Smooth muscle cell (in vitro differentiated cells): Measurements from ENCODE around the gene IRF2. TPM values are rescaled to one million over a fixed set of nuclear protein-coding genes. Genes with fewer than 3 reads are reported as not detected.
A peak's percentile ranks its signal among the peaks of the same experiment; 100 is the strongest.
"Not testable (repeated sequence)": the region's sequence is repeated elsewhere in the genome, so short reads cannot be mapped to it uniquely, and the experiment has no call there.

ENCODE experiments used
- DNase-seq: peaks from one replicate; lab custom pipeline; 2025; ENCODE audit not compliant: unreplicated experiment; lab: John Stamatoyannopoulos, UW
- H2AFZ ChIP-seq: fragments of 200-600 bp; sonication (generic); 2 replicates; pipeline ENCODE4 v1.6.0; 2016; ENCODE audit warnings: antibody characterized with exemption, low read depth, mild to moderate bottlenecking
- H3F3A ChIP-seq: fragments of 200-600 bp; sonication (generic); 2 replicates; pipeline ENCODE4 v1.6.0; 2017; ENCODE audit warnings: antibody characterized with exemption, low read depth
- H3K27ac ChIP-seq: fragments of 200-600 bp; sonication (generic); 2 replicates; pipeline ENCODE4 v1.5.1; 2016; ENCODE audit warnings: low read depth, mild to moderate bottlenecking
- H3K27me3 ChIP-seq: fragments of 200-600 bp; sonication (generic); 2 replicates; pipeline ENCODE4 v1.6.1; 2016; ENCODE audit warnings: low read depth, mild to moderate bottlenecking
- H3K36me3 ChIP-seq: fragments of 200-600 bp; sonication (generic); 2 replicates; pipeline ENCODE4 v1.5.1; 2016; ENCODE audit warnings: low read depth
- H3K4me1 ChIP-seq: fragments of 200-600 bp; sonication (generic); 2 replicates; pipeline ENCODE4 v1.5.1; 2016; ENCODE audit warnings: low read depth
- H3K4me2 ChIP-seq: fragments of 200-600 bp; sonication (generic); 2 replicates; pipeline ENCODE4 v1.6.0; 2016; ENCODE audit warnings: mild to moderate bottlenecking
- H3K4me3 ChIP-seq: fragments of 200-600 bp; sonication (generic); 2 replicates; pipeline ENCODE4 v1.5.1; 2016; ENCODE audit warnings: mild to moderate bottlenecking
- H3K79me2 ChIP-seq: fragments of 200-600 bp; sonication (generic); 2 replicates; pipeline ENCODE4 v1.6.0; 2016; ENCODE audit warnings: low read depth, mild to moderate bottlenecking
- H3K9ac ChIP-seq: fragments of 200-600 bp; sonication (generic); 2 replicates; pipeline ENCODE4 v1.6.0; 2016; ENCODE audit warnings: low read depth
- H3K9me3 ChIP-seq: fragments of 200-600 bp; sonication (generic); replicated peaks from 2 replicates; pipeline ENCODE4 v1.5.1; 2016; ENCODE audit warnings: low read depth
- H4K20me1 ChIP-seq: fragments of 200-600 bp; sonication (generic); 2 replicates; pipeline ENCODE4 v1.6.0; 2016; ENCODE audit warnings: low read depth
- WGBS: methylation state at CpG from one replicate; pipeline ENCODE4 v1.1.7; 2016; ENCODE audit warnings: low lambda C conversion rate; 5-methylcytosine and 5-hydroxymethylcytosine counted together
- polyA plus RNA-seq: library from polyadenylated mRNA; unstranded; fragments of >200 nt; fragmentation: Nextera tagmentation; extraction: Ambion mirVana; gene quantifications from 2 replicates; pipeline ENCODE4 v1.2.1, GENCODE V29; 2016
- total RNA-seq: library from RNA; depleted of rRNA; stranded (reverse); fragments of >200 nt; gene quantifications from 2 replicates; pipeline ENCODE4 v1.2.3, GENCODE V29; 2014
- TF ChIP-seq, protein P1 (sequence below): fragments of 200-600 bp; sonication (generic); IDR thresholded peaks from 2 replicates; pipeline ENCODE4 v1.5.1; 2017; ENCODE audit warnings: borderline replicate concordance, mild to moderate bottlenecking, antibody characterized with exemption; ENCODE audit not compliant: insufficient read depth, poor library complexity, severe bottlenecking

IRF2 gene
- total and polyA plus RNA-seq, 2 experiments from 2014 or later = 10.2 to 21.6 TPM

DNA sequence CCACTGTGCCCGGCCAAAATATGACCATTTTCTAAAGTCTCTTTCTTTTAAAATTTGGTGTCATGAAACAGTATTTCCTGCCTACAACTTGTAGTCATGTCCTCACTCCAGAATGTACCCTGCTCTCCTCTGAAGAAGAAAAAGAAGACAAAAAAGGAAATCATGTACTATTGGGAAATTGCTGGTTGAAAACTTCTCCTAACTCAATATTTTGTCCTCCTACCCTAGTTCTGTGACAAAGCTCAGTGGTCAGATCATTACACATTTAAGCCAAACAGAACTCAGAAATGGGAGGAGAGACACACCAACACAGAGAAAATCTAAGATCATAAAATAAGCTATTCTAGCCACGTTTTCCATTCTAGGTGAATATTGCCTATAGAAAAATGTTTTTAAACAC, 127.7 kb downstream of the IRF2 start:
- Histone ChIP-seq H3K4me1 (peaks cover 19% of the 10 kb centered on the region), H3K9ac (no peak overlapping the region), H4K20me1 (no peaks in the 10 kb centered on the region), H3K36me3 (no peaks in the 10 kb centered on the region), H2AFZ (no peak overlapping the region), H3F3A (peaks cover 18% of the 10 kb centered on the region), H3K9me3 (no peaks in the 10 kb centered on the region), H3K4me3 (no peak overlapping the region), H3K4me2 (no peak overlapping the region), H3K27me3 (no peaks in the 10 kb centered on the region), H3K79me2 (no peaks in the 10 kb centered on the region), H3K27ac (peak overlapping the region; percentile 20)
- WGBS = 87% methylated on average over 2 of the region's 2 CpGs
- no peak for DNase-seq
- TF ChIP-seq, protein P1, sequence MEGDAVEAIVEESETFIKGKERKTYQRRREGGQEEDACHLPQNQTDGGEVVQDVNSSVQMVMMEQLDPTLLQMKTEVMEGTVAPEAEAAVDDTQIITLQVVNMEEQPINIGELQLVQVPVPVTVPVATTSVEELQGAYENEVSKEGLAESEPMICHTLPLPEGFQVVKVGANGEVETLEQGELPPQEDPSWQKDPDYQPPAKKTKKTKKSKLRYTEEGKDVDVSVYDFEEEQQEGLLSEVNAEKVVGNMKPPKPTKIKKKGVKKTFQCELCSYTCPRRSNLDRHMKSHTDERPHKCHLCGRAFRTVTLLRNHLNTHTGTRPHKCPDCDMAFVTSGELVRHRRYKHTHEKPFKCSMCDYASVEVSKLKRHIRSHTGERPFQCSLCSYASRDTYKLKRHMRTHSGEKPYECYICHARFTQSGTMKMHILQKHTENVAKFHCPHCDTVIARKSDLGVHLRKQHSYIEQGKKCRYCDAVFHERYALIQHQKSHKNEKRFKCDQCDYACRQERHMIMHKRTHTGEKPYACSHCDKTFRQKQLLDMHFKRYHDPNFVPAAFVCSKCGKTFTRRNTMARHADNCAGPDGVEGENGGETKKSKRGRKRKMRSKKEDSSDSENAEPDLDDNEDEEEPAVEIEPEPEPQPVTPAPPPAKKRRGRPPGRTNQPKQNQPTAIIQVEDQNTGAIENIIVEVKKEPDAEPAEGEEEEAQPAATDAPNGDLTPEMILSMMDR = no peak

DNA sequence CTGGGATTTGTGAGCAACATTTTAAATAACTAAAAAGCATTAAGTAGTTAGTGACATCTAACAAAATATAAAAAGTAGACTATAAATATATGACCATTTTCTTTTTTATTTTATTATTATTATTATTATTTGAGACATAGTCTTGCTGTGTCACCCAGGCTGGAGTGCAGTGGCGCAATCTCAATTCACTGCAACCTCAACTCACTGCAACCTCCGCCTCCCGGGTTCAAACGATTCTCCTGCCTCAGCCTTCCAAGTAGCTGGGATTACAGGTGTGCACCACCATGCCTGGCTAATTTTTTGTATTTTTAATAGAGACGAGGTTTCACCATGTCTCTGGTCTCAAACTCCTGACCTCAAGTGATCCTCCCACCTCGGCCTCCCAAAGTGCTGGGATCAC, 128.1 kb downstream of the IRF2 start:
- not testable (repeated sequence) for H3K36me3 ChIP-seq, H3K9ac ChIP-seq
- WGBS = 96% methylated on average over 6 of the region's 6 CpGs

DNA sequence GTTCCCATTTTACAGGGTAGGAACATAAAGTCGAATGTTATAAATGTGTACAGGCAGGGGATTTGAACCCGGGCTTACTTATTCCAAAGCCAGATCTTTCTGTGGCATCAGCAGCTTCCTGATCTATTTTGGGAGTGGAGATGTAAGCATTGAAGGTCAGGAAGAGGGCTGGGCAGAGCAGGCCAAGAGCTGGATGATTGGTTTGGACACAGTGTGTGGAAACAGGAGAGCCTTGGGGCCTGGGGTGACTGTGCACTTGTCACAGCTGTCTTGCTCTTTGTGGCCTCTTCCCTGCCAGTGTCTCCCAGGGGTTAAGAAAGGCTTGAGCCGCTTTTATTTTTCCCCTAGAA, 128.8 kb downstream of the IRF2 start:
- H3F3A ChIP-seq = peaks cover 18% of the 10 kb centered on the region
- H3K36me3 ChIP-seq = no peaks in the 10 kb centered on the region
- H3K79me2 ChIP-seq = no peaks in the 10 kb centered on the region
- H3K4me1 ChIP-seq = peaks cover 19% of the 10 kb centered on the region
- no peak overlapping the region for H3K27ac ChIP-seq
- H3K9me3 ChIP-seq = no peaks in the 10 kb centered on the region
- no peak overlapping the region for H2AFZ ChIP-seq
- no peak overlapping the region for H3K4me2 ChIP-seq
- 88% methylated on average over 3 of the region's 3 CpGs for WGBS
- DNase-seq = no peak
- no peak overlapping the region for H3K9ac ChIP-seq
- no peaks in the 10 kb centered on the region for H4K20me1 ChIP-seq
- TF ChIP-seq, protein P1 = no peak
- no peak overlapping the region for H3K4me3 ChIP-seq
- H3K27me3 ChIP-seq = no peaks in the 10 kb centered on the region

More for the DNA sequence above, 128.1 kb downstream of the IRF2 start:
- H3K9me3 ChIP-seq, H3K4me3 ChIP-seq, H3K27ac ChIP-seq, H3K79me2 ChIP-seq, H3K27me3 ChIP-seq, H4K20me1 ChIP-seq, H2AFZ ChIP-seq, H3K4me2 ChIP-seq, DNase-seq: not testable (repeated sequence)
- Histone ChIP-seq H3K4me1 (peaks cover 19% of the 10 kb centered on the region), H3F3A (peaks cover 18% of the 10 kb centered on the region)

DNA sequence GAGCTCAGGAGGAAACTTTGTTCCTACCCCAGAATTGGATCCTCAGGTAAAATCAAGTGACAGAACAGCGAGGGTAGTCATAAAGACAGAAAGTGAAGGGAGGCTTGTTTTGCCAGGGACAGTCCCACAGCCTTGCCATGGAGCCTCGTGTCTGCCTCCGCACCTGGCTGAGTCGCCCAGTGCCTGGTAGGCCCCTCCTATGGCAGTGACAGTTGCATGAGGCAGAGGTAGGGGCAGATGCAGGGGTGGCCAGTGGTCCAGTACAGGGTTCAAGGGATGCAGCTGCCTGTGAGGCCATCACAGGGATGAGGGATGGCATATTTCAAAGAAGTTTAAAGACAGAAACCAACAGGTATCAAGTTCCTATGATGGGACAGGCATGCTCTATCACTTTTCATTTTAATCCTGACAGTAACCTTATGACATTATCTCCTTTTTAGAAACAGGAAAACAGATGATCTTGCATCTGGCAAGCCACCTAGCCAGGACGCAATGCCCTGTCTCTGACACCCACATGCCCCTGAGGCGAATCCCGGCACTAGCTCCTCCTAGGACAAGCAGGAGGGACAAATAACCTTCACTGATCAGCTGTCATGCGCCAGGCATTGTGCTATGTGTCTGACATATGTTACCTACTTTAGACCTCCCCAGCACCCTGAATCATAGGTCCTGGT, 129.3 kb downstream of the IRF2 start:
- Histone ChIP-seq H3K4me1 (peaks cover 19% of the 10 kb centered on the region), H3F3A (peaks cover 18% of the 10 kb centered on the region), H3K36me3 (no peaks in the 10 kb centered on the region), H3K27ac (no peak overlapping the region), H3K4me2 (no peak overlapping the region), H3K9ac (no peak overlapping the region), H4K20me1 (no peaks in the 10 kb centered on the region), H2AFZ (no peak overlapping the region), H3K79me2 (no peaks in the 10 kb centered on the region), H3K9me3 (no peaks in the 10 kb centered on the region), H3K4me3 (no peak overlapping the region), H3K27me3 (no peaks in the 10 kb centered on the region)
- no peak for DNase-seq
- 91% methylated on average over 8 of the region's 8 CpGs for WGBS
- TF ChIP-seq, protein P1 = no peak
